ENCODE results near the gene SLC16A9. TPM values are rescaled to one million over a fixed set of nuclear protein-coding genes. Genes with fewer than 3 reads are reported as not detected.
"Not testable (repeated sequence)": the region's sequence is repeated elsewhere in the genome, so short reads cannot be mapped to it uniquely, and the experiment has no call there.

Gene SLC16A9, protein sequence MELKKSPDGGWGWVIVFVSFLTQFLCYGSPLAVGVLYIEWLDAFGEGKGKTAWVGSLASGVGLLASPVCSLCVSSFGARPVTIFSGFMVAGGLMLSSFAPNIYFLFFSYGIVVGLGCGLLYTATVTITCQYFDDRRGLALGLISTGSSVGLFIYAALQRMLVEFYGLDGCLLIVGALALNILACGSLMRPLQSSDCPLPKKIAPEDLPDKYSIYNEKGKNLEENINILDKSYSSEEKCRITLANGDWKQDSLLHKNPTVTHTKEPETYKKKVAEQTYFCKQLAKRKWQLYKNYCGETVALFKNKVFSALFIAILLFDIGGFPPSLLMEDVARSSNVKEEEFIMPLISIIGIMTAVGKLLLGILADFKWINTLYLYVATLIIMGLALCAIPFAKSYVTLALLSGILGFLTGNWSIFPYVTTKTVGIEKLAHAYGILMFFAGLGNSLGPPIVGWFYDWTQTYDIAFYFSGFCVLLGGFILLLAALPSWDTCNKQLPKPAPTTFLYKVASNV
- under 1 TPM; 0.24 to 0.45 TPM for total RNA-seq

DNA sequence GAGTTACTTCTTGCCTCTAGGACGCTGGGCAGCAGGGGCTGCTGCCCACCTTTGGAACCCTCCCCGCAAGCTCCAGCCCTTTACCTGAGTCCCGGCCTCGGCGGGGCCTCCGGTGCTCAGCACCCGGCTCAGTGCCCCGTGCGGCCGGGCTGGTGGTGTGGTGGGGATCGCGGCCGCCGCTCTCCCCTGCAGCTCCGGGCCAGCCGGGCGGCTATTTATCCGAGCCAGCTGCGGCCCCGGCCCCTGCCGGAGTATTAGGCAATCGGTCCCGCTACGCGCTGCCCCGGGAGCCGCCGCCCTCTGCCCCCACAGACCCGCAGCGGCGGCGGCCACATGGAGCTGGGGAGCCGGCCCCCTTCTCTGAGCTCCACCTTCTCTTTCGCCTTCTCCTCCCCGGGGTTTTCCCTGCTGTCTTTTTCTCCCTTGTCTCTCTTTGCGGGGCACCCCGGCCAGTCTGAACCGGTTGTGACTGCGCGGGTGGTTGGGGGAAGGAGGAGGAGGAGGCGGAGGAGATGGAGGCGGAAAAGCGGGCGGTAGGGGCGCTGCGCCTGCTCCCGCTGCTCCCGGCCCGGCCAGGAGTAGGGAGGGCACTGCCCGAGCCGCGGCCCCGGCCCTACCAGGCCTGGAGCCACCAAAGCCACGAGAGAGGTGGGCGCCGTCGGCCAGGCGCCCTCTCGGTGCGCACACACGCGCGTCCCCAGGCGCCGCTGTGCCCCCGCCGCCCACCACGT is at the start of gene SLC16A9:
Gene SLC16A9, minus strand, starts transcription at position 456 of the 731 bp plus-strand sequence. CDS start 25,559 bp downstream, outside the sequence.
- peaks cover 29 to 63% of the 10 kb centered on the region in 2 donors for H3K27me3 Mint-ChIP-seq
- H3K4me3 Mint-ChIP-seq: peak within 1 kb of the TSS; percentile 54
- ATAC-seq (peak; percentile 84), DNase-seq (ENCODE audit: low spot score) (peak; percentile 61)
- no peak within 1 kb of the TSS for H3K27ac Mint-ChIP-seq
- no peaks in the 10 kb centered on the region for H3K4me1 Mint-ChIP-seq (ENCODE audit: low read depth in 2 of 2)
- H3K36me3 Mint-ChIP-seq: no peaks in the 10 kb centered on the region
- H3K9me3 Mint-ChIP-seq: no peaks in the 10 kb centered on the region

GRCh38 chr10:59757966-59758365 is 48.3 kb upstream of the SLC16A9 start:
- ATAC-seq (no peak), DNase-seq (ENCODE audit: low spot score) (no peak)
- Mint-ChIP-seq H3K9me3 (no peaks in the 10 kb centered on the region), H3K27ac (no peak overlapping the region), H3K36me3 (no peaks in the 10 kb centered on the region), H3K27me3 (peaks cover 0 to 6% of the 10 kb centered on the region in 2 donors), H3K4me1 (ENCODE audit: low read depth in 2 of 2) (no peaks in the 10 kb centered on the region), H3K4me3 (no peak overlapping the region)

DNA sequence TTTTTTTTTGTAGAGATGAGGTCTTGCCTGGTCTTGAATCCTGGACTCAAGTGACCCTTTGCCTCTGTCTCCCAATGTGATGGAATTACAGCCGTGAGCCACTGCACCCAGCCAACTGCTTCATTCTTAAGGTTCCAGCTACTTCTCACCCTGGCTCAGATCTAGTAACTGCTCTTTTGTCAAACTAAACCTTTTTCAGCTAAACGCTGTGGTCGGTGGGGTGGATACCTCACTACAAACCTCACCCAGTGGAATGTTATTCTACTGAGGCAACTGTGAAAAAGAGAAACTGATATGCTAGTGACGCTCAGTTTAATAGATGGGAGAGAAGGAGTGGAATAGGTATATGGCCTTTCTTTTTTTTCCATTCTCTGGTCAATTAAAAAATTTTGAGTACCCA is 45.3 kb upstream of the SLC16A9 start:
- no peak overlapping the region for H3K27ac Mint-ChIP-seq
- no peaks in the 10 kb centered on the region for H3K4me1 Mint-ChIP-seq (ENCODE audit: low read depth in 2 of 2)
- DNase-seq (ENCODE audit: low spot score) (no peak), ATAC-seq (no peak)
- H3K4me3 Mint-ChIP-seq: no peak overlapping the region
- no peaks in the 10 kb centered on the region for H3K9me3 Mint-ChIP-seq
- peaks cover 3 to 12% of the 10 kb centered on the region in 2 donors for H3K27me3 Mint-ChIP-seq
- H3K36me3 Mint-ChIP-seq: no peaks in the 10 kb centered on the region

DNA sequence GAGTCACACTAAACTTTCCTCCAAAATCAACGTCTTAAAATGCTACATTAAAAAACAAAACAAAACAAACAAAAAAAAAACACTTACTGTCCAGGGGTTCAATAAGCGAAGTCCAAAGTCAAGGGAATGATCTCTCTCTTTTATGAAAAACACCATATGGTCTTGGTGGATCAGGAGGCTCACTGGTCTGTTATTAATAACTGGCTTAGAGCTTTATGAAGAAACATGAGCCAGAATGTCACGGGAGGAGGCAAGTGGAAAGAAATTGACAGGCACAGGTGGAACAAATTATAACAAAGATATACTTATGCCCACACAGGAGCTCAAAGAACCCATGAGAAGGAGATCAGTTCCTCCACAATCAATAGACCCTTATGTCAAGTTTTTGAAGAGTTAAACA is 43.6 kb upstream of the SLC16A9 start, which contains the start of gene MRLN:
Gene MRLN, minus strand, starts transcription at position 189 of the 400 bp plus-strand sequence.
- no peak for ATAC-seq
- Mint-ChIP-seq H3K27ac (no peak within 1 kb of the TSS), H3K4me1 (ENCODE audit: low read depth in 2 of 2) (no peaks in the 10 kb centered on the region), H3K27me3 (peaks cover 7 to 17% of the 10 kb centered on the region in 2 donors), H3K9me3 (no peaks in the 10 kb centered on the region), H3K36me3 (no peaks in the 10 kb centered on the region), H3K4me3 (no peak within 1 kb of the TSS)
- no peak for DNase-seq (ENCODE audit: low spot score)

DNA sequence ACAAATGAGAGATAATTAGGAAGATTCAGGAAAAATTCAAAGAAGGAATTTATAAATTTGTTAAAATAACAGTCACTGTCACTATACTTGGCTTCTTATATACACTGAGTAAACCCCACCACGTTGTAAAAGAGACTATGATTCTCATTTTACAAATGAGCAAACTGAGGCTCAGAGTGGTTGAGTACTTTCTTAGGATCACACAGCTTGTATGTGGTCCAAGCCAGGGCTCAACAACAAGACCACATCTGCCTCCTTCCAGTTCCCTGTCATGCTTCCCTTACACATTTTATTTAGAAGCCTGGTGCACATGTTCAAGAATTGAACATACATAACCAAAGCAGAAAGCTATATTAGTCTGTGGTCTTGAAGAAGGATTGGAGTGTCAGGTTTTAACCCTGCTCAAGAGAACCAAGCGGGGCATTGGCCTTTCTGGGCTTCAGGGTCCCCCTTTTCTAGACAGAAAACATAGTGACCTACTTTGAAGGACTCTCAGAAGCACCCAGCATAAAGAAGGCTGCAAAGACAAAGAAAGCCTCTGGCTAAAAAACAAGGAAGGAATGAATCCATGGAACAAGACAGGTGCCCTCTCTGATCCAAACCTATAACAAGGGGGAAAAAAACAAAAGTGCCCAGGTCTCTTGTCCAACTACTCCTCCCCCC is 42.8 kb upstream of the SLC16A9 start:
- no peaks in the 10 kb centered on the region for H3K36me3 Mint-ChIP-seq
- no peak for DNase-seq (ENCODE audit: low spot score)

GRCh38 chr10:59750155-59750945 is 40.7 kb upstream of the SLC16A9 start:
- H3K36me3 Mint-ChIP-seq: no peaks in the 10 kb centered on the region
- H3K27me3 Mint-ChIP-seq: peaks cover 12 to 29% of the 10 kb centered on the region in 2 donors
- ATAC-seq (no peak), DNase-seq (ENCODE audit: low spot score) (no peak)
- no peak overlapping the region for H3K4me3 Mint-ChIP-seq
- H3K4me1 Mint-ChIP-seq (ENCODE audit: low read depth in 2 of 2): no peaks in the 10 kb centered on the region
- no peaks in the 10 kb centered on the region for H3K9me3 Mint-ChIP-seq
- H3K27ac Mint-ChIP-seq: no peak overlapping the region

More for the DNA sequence above, 42.8 kb upstream of the SLC16A9 start:
- Mint-ChIP-seq H3K4me1 (ENCODE audit: low read depth in 2 of 2) (no peaks in the 10 kb centered on the region), H3K9me3 (no peaks in the 10 kb centered on the region), H3K4me3 (no peak overlapping the region), H3K27me3 (peaks cover 10 to 24% of the 10 kb centered on the region in 2 donors), H3K27ac (no peak overlapping the region)
- no peak for ATAC-seq

DNA sequence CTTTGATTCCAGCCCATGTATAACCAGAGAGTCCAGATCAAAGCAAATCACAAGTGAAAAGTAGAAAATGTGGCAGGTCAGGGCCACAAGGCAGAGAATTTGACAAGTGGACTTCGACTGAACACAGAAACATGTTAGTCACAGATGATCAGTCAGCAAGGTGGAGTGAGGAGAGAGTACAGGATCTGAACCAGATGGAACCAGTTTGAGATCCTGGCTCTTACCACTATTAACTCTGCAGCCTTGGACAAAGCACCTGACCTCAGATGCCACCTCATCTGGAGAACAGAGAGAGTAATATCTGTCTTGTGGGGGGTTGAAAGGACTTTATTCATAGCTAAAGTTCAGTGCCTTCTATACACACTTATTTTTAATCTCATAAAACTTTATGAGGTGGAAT is 39.2 kb upstream of the SLC16A9 start:
- Mint-ChIP-seq H3K27me3 (peaks cover 12 to 29% of the 10 kb centered on the region in 2 donors), H3K36me3 (no peaks in the 10 kb centered on the region), H3K27ac (no peak overlapping the region), H3K4me3 (no peak overlapping the region), H3K4me1 (ENCODE audit: low read depth in 2 of 2) (no peaks in the 10 kb centered on the region), H3K9me3 (no peaks in the 10 kb centered on the region)
- ATAC-seq: no peak
- DNase-seq (ENCODE audit: low spot score): no peak

DNA sequence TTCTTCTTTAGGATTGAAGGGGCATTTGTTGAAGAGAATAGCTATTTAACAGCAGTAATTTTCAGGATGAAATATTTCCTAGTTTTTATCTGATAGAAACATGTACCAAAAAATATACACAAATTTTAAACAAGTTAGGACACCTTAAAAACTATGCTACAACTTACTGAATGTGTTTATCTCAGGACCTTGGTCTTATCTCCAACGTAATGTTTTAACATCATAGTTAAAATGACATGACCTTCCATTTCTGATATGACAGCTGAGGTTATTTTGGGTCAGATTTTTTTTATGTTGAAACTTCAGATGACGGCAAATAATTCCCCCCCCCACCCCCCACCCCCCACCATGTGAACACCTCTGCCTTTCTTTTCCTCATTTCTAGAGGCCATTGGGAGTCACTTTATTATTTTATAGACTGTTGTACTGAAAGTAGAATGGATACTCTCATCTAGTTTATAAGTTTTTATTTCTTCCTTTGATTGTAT is 35.6 kb upstream of the SLC16A9 start:
- H3K4me1 Mint-ChIP-seq (ENCODE audit: low read depth in 2 of 2): no peaks in the 10 kb centered on the region
- H3K9me3 Mint-ChIP-seq: no peaks in the 10 kb centered on the region
- ATAC-seq: no peak
- DNase-seq (ENCODE audit: low spot score): no peak
- no peak overlapping the region for H3K27ac Mint-ChIP-seq
- H3K36me3 Mint-ChIP-seq: no peaks in the 10 kb centered on the region
- H3K27me3 Mint-ChIP-seq: peaks cover 9 to 17% of the 10 kb centered on the region in 2 donors
- no peak overlapping the region for H3K4me3 Mint-ChIP-seq

- not testable (repeated sequence) for H3K4me1 Mint-ChIP-seq (ENCODE audit: low read depth in 2 of 2); H3K36me3 Mint-ChIP-seq; H3K27ac Mint-ChIP-seq; ATAC-seq; H3K9me3 Mint-ChIP-seq; DNase-seq (ENCODE audit: low spot score); H3K4me3 Mint-ChIP-seq
- peaks cover 9 to 17% of the 10 kb centered on the region in 2 donors for H3K27me3 Mint-ChIP-seq
Measured at GRCh38 chr10:59744762-59745161, 35.1 kb upstream of the SLC16A9 start.

- not testable (repeated sequence) for DNase-seq (ENCODE audit: low spot score); H3K27ac Mint-ChIP-seq; ATAC-seq; H3K4me1 Mint-ChIP-seq (ENCODE audit: low read depth in 2 of 2); H3K36me3 Mint-ChIP-seq; H3K9me3 Mint-ChIP-seq; H3K4me3 Mint-ChIP-seq
- H3K27me3 Mint-ChIP-seq: peaks cover 9 to 17% of the 10 kb centered on the region in 2 donors
Measured at GRCh38 chr10:59744156-59744555, 34.5 kb upstream of the SLC16A9 start.

DNA sequence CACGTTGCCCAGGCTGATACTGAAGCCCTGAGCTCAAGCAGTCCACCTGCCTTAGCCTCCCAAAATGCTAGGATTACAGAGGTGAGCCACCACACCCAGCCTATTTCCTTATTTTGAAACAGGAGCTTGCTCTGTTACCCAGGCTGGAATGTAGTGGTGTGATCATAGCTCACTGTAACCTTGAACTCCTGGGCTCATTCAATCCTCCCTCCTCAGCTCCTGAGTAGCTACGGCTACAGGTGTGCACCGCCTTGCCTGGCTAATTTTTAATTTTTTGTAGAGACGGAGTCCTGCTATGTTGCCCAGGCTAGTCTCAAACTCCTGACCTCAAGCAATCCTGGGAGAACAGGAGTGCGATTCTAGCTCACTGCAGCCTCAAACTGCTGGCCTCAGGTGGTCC is 31.9 kb upstream of the SLC16A9 start:
- peaks cover 3 to 8% of the 10 kb centered on the region in 2 donors for H3K27me3 Mint-ChIP-seq
- no peak overlapping the region for H3K27ac Mint-ChIP-seq
- no peak for DNase-seq (ENCODE audit: low spot score)

GRCh38 chr10:59741048-59741447 is 31.4 kb upstream of the SLC16A9 start:
- Mint-ChIP-seq H3K36me3 (no peaks in the 10 kb centered on the region), H3K27ac (no peak overlapping the region), H3K4me1 (ENCODE audit: low read depth in 2 of 2) (no peaks in the 10 kb centered on the region), H3K4me3 (no peak overlapping the region), H3K9me3 (no peaks in the 10 kb centered on the region), H3K27me3 (peaks cover 3 to 8% of the 10 kb centered on the region in 2 donors)
- DNase-seq (ENCODE audit: low spot score) (no peak), ATAC-seq (no peak)

More for the DNA sequence above, 31.9 kb upstream of the SLC16A9 start:
- no peak for ATAC-seq
- Mint-ChIP-seq H3K4me1 (ENCODE audit: low read depth in 2 of 2) (no peaks in the 10 kb centered on the region), H3K9me3 (no peaks in the 10 kb centered on the region), H3K36me3 (no peaks in the 10 kb centered on the region), H3K4me3 (no peak overlapping the region)

GRCh38 chr10:59736749-59737148 is 27.1 kb upstream of the SLC16A9 start:
- H3K27ac Mint-ChIP-seq: no peak overlapping the region
- ATAC-seq: no peak

More at GRCh38 chr10:59736749-59737148, 27.1 kb upstream of the SLC16A9 start:
- Mint-ChIP-seq H3K27me3 (peaks cover 3 to 16% of the 10 kb centered on the region in 2 donors), H3K9me3 (no peaks in the 10 kb centered on the region), H3K4me3 (no peak overlapping the region), H3K4me1 (ENCODE audit: low read depth in 2 of 2) (peaks cover 4 to 5% of the 10 kb centered on the region in 2 donors), H3K36me3 (no peaks in the 10 kb centered on the region)
- DNase-seq (ENCODE audit: low spot score): no peak
